Stimulated activated CD8-positive, alpha-beta memory T cell treated with anti-CD3 and anti-CD28 coated beads, Interleukin-15, amount 100 ng/mL, for 4 hours (primary cell): ENCODE data around the gene COL6A5.

Experiments
- DNase-seq, 2 donors: peaks; one replicate each; pipeline ENCODE4 v3.0.0-alpha.2; 2020; ENCODE audit warnings: low read depth in 2 of 2

Gene COL6A5

GRCh38 chr3:130516645-130517512 lies 171.4 kb downstream of the COL6A5 start, which contains the start of gene COL6A6:
Gene COL6A6 (plus strand): TSS chr3:130517177. CDS start chr3:130560365, 43,188 bp downstream.
- DNase-seq, result no peak

- DNase-seq, result no peak
Measured at GRCh38 chr3:130517602-130518001, 172.1 kb downstream of the COL6A5 start.

DNA sequence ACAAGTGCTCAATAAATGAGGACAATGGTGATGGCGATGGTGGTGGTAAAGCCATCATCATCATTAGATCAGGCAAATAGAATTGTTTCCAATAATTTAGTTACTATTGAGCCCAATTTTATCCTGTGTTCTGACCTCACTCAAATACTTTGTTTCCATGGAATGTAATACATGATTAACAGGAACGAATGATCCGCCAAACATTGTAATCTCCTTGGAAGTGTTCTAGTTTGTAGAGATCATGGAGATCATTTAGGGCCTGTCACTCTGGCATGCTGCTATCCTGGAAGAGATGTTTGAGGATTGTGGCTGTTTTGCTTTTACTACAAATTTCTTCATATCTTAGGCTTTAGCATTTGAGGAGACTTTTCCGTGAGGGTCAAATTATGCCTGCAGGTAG lies 174.3 kb downstream of the COL6A5 start:
- DNase-seq, result no peak

- DNase-seq, result no peak
Measured at GRCh38 chr3:130522399-130522798, 176.9 kb downstream of the COL6A5 start.

DNA sequence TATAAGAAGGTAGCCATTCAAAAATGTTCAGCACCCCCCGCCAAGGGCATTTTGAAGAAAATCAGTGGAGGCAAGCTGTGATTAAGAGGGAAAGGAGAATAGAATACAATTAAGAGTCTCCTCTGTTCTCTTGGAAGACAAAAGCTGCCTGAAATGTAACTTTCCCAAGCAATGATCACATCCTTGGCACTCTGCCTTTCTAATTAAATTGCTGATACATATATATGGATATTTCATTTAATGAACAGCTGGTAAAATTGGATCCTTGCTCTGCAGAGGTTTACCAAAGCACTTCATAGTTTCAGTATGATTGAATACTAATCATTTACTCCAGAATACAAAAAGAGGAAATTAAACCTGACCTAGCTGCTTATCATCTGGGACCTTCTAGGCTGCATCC lies 182.0 kb downstream of the COL6A5 start:
- no peak for DNase-seq

DNA sequence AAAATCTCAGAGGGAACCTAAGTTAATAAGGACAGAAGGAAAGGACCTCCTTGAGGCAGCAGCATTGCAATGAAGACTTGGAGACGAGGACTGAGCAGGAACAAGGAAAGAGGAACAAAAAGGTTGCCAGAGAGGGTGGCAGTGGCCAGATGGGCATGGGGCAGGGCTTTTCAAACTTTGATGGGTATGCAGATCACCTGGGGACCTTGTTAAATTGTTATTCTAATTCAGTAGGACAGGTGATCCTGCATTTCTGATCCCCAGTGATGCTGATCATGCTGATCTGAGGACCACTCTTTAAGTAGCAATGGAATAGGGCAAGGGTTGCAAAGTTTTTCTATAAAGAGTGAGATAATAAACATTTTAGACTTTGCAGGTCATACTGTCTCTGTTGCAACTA lies 182.6 kb downstream of the COL6A5 start:
- no peak for DNase-seq

- DNase-seq, result no peak
Measured at GRCh38 chr3:130529486-130530215, 184.2 kb downstream of the COL6A5 start.

GRCh38 chr3:130533247-130533646 lies 187.8 kb downstream of the COL6A5 start:
- no peak for DNase-seq
